A673 (cell line): Measurements from ENCODE around the gene CAMK1D. TPM values are rescaled to one million over a fixed set of nuclear protein-coding genes. Genes with fewer than 3 reads are reported as not detected.
A peak's percentile ranks its signal among the peaks of the same experiment; 100 is the strongest.
"Not testable (repeated sequence)": the region's sequence is repeated elsewhere in the genome, so short reads cannot be mapped to it uniquely, and the experiment has no call there.

ENCODE experiments used
- BruUV-seq: library from RNA; stranded (reverse); fragments of 400-500 nt; replicated peaks from 2 replicates; lab custom pipeline; 2021; lab: Mats Ljungman, UMichigan
- CTCF ChIA-PET: fragments of 300-600 bp; sonication (Branson Sonifier 250); formaldehyde crosslinking; loops from one replicate; lab custom pipeline; 2022; ENCODE audit warnings: antibody characterized with exemption; lab: Charles Lee
- POLR2A ChIA-PET: fragments of 300-600 bp; sonication (Branson Sonifier 250); formaldehyde crosslinking; loops from one replicate; lab custom pipeline; 2022; ENCODE audit warnings: antibody characterized with exemption; ENCODE audit not compliant: low non-redundant PET; lab: Charles Lee
- DNase-seq: peaks from one replicate; pipeline ENCODE4 v3.0.0-alpha.2; 2015; ENCODE audit warnings: low spot score
- H3K27ac ChIP-seq: fragments of 200-600 bp; sonication (generic); 2 replicates; pipeline ENCODE4 v1.5.1; 2016; ENCODE audit warnings: mixed run types, low read depth, mild to moderate bottlenecking, mixed read lengths, antibody characterized with exemption, low read length; ENCODE audit not compliant: poor library complexity, severe bottlenecking
- H3K27me3 ChIP-seq: fragments of 200-600 bp; sonication (generic); replicated peaks from 2 replicates; pipeline ENCODE4 v1.6.1; 2017; ENCODE audit warnings: mixed run types, low read depth, mild to moderate bottlenecking, mixed read lengths, antibody characterized with exemption, low read length; ENCODE audit not compliant: insufficient read depth, poor library complexity
- H3K36me3 ChIP-seq: fragments of 200-600 bp; sonication (generic); 2 replicates; pipeline ENCODE4 v1.6.1; 2016; ENCODE audit warnings: mixed run types, mild to moderate bottlenecking, mixed read lengths, antibody characterized with exemption, low read length; ENCODE audit not compliant: insufficient read depth, poor library complexity, severe bottlenecking
- H3K4me1 ChIP-seq: fragments of 200-600 bp; sonication (generic); 2 replicates; pipeline ENCODE4 v1.6.1; 2017; ENCODE audit warnings: mixed run types, mild to moderate bottlenecking, mixed read lengths, antibody characterized with exemption, low read length; ENCODE audit not compliant: insufficient read depth, poor library complexity, severe bottlenecking
- H3K4me3 ChIP-seq: fragments of 200-600 bp; sonication (generic); 2 replicates; pipeline ENCODE4 v1.5.1; 2016; ENCODE audit warnings: low read depth, mixed run types, mild to moderate bottlenecking, mixed read lengths, low read length; ENCODE audit not compliant: poor library complexity, severe bottlenecking
- H3K9me3 ChIP-seq: fragments of 200-600 bp; sonication (generic); 2 replicates; pipeline ENCODE4 v1.6.1; 2016; ENCODE audit warnings: mixed run types, low read depth, mild to moderate bottlenecking, mixed read lengths, antibody characterized with exemption, low read length; ENCODE audit not compliant: poor library complexity, severe bottlenecking
- EZH2 ChIP-seq: fragments of 200-600 bp; sonication (generic); IDR thresholded peaks from 2 replicates; pipeline ENCODE4 v1.6.1; 2017; ENCODE audit warnings: borderline replicate concordance, low read depth, mild to moderate bottlenecking, mixed read lengths, antibody characterized with exemption, low read length; ENCODE audit not compliant: poor library complexity, severe bottlenecking
- intact Hi-C: fragments of 100-400 bp; cut with micrococcal nuclease; formaldehyde crosslinking; loops from one replicate; pipeline ENCODE4 v1.10.0; 2022; ENCODE audit not compliant: unreplicated experiment
- total RNA-seq: library from RNA; stranded (reverse); gene quantifications from 2 replicates; pipeline ENCODE4 v1.2.3, GENCODE V29; 2021
- TF ChIP-seq, protein P1 (sequence below): fragments of 300-800, 200-600 bp; sonication (generic); conservative IDR thresholded peaks from 2 replicates; pipeline ENCODE4 v1.5.1; 2017; ENCODE audit warnings: low read depth, mild to moderate bottlenecking, antibody characterized with exemption, low read length, moderate library complexity, mixed read lengths

Gene CAMK1D
- total RNA-seq, 1 experiment from 2014 or later, result 23.7 TPM

GRCh38 chr10:12712984-12713316 is 363.6 kb downstream of the CAMK1D start:
- DNase-seq, H3K9me3 ChIP-seq, POLR2A ChIA-PET, H3K4me3 ChIP-seq, H3K36me3 ChIP-seq, H3K27ac ChIP-seq, BruUV-seq, H3K27me3 ChIP-seq: not testable (repeated sequence)
- H3K4me1 ChIP-seq, result peaks cover 47% of the 10 kb centered on the region
- intact Hi-C loops, result loop anchor here (5.0 kb wide), 1 partner anchor 171 kb away; no protein-coding TSS in a partner anchor
- TF ChIP-seq, protein P1, sequence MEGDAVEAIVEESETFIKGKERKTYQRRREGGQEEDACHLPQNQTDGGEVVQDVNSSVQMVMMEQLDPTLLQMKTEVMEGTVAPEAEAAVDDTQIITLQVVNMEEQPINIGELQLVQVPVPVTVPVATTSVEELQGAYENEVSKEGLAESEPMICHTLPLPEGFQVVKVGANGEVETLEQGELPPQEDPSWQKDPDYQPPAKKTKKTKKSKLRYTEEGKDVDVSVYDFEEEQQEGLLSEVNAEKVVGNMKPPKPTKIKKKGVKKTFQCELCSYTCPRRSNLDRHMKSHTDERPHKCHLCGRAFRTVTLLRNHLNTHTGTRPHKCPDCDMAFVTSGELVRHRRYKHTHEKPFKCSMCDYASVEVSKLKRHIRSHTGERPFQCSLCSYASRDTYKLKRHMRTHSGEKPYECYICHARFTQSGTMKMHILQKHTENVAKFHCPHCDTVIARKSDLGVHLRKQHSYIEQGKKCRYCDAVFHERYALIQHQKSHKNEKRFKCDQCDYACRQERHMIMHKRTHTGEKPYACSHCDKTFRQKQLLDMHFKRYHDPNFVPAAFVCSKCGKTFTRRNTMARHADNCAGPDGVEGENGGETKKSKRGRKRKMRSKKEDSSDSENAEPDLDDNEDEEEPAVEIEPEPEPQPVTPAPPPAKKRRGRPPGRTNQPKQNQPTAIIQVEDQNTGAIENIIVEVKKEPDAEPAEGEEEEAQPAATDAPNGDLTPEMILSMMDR, result peak; percentile 35
- CTCF ChIA-PET, result interaction anchor here (0.9 to 1.4 kb wide), 2 partner anchors 368 to 448 kb away, joined by 3 to 5 read pairs; no protein-coding TSS in a partner anchor

- H3K27ac ChIP-seq, result no peak overlapping the region
- no peaks in the 10 kb centered on the region for H3K9me3 ChIP-seq
- no peak overlapping the region for H3K4me3 ChIP-seq
- ChIA-PET POLR2A (no interaction called here), CTCF (no interaction called here)
- peaks cover 42% of the 10 kb centered on the region for H3K4me1 ChIP-seq
- DNase-seq, result no peak
- intact Hi-C loops, result loop anchor here (5.0 kb wide), 1 partner anchor 356 kb away; no protein-coding TSS in a partner anchor
- no TSS peak for BruUV-seq
- TF ChIP-seq, protein P1, result no peak
- TF ChIP-seq EZH2, result no peak
- no peaks in the 10 kb centered on the region for H3K27me3 ChIP-seq
- H3K36me3 ChIP-seq, result no peaks in the 10 kb centered on the region
Measured at GRCh38 chr10:12716042-12716441, 366.7 kb downstream of the CAMK1D start.

GRCh38 chr10:12717981-12718707 is 368.8 kb downstream of the CAMK1D start:
- no peak for DNase-seq
- H3K4me3 ChIP-seq, result no peak overlapping the region
- TF ChIP-seq, protein P1, result peak; percentile 38; the same call in 1 of the 2 replicates
- no peak for TF ChIP-seq EZH2
- no TSS peak for BruUV-seq
- ChIA-PET POLR2A (no interaction called here), CTCF (no interaction called here)
- H3K36me3 ChIP-seq, result no peaks in the 10 kb centered on the region
- intact Hi-C loops, result loop anchor here (5.0 kb wide), 1 partner anchor 354 kb away; no protein-coding TSS in a partner anchor
- no peak overlapping the region for H3K27ac ChIP-seq
- H3K4me1 ChIP-seq, result peaks cover 34% of the 10 kb centered on the region
- no peaks in the 10 kb centered on the region for H3K27me3 ChIP-seq
- H3K9me3 ChIP-seq, result no peaks in the 10 kb centered on the region
